HL-60 (cell line): ENCODE data around the gene OR7C1.

Source experiments
- GABPA ChIP-seq: IDR thresholded peaks from 2 replicates; pipeline ENCODE4 v1.6.1; 2012; ENCODE audit warnings: low read depth
- POLR2AphosphoS5 ChIP-seq: IDR thresholded peaks from 2 replicates; pipeline ENCODE4 v1.6.1; 2012; ENCODE audit warnings: low read depth
- SPI1 ChIP-seq: IDR thresholded peaks from 2 replicates; pipeline ENCODE4 v1.6.1; 2012; ENCODE audit warnings: low read depth, mild to moderate bottlenecking, borderline replicate concordance
- TF ChIP-seq, protein P1 (sequence below): IDR thresholded peaks from one replicate; pipeline ENCODE4 v1.5.1; 2011; ENCODE audit warnings: low read length, control low read depth, inconsistent platforms; ENCODE audit not compliant: insufficient read depth
- TF ChIP-seq, protein P2 (sequence below): IDR thresholded peaks from 2 replicates; pipeline ENCODE4 v1.6.1; 2012; ENCODE audit warnings: low read depth; ENCODE audit not compliant: insufficient replicate concordance

DNA sequence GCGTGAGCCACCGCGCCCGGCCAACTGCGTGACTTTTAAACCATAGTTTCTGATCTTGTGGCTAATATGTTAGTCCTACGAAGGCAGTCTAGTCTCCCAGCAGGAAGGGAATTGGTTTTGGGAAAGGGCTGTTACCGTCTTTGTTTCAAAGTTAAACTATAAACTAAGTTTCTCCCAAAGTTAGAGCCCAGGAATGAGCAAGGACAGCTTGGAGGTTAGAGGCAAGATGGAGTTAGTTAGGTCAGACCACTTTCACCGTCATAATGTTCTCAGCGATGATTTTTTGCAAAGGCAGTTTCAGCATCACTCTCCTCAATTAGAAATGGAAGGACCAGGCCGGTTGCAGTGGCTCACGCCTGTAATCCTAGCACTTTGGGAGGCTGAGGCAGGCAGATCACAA lies 39.0 kb downstream of the OR7C1 start:
- TF ChIP-seq, protein P1, sequence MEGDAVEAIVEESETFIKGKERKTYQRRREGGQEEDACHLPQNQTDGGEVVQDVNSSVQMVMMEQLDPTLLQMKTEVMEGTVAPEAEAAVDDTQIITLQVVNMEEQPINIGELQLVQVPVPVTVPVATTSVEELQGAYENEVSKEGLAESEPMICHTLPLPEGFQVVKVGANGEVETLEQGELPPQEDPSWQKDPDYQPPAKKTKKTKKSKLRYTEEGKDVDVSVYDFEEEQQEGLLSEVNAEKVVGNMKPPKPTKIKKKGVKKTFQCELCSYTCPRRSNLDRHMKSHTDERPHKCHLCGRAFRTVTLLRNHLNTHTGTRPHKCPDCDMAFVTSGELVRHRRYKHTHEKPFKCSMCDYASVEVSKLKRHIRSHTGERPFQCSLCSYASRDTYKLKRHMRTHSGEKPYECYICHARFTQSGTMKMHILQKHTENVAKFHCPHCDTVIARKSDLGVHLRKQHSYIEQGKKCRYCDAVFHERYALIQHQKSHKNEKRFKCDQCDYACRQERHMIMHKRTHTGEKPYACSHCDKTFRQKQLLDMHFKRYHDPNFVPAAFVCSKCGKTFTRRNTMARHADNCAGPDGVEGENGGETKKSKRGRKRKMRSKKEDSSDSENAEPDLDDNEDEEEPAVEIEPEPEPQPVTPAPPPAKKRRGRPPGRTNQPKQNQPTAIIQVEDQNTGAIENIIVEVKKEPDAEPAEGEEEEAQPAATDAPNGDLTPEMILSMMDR, result no peak
- TF ChIP-seq POLR2AphosphoS5 (no peak), GABPA (no peak), SPI1 (no peak)
- TF ChIP-seq, protein P2, sequence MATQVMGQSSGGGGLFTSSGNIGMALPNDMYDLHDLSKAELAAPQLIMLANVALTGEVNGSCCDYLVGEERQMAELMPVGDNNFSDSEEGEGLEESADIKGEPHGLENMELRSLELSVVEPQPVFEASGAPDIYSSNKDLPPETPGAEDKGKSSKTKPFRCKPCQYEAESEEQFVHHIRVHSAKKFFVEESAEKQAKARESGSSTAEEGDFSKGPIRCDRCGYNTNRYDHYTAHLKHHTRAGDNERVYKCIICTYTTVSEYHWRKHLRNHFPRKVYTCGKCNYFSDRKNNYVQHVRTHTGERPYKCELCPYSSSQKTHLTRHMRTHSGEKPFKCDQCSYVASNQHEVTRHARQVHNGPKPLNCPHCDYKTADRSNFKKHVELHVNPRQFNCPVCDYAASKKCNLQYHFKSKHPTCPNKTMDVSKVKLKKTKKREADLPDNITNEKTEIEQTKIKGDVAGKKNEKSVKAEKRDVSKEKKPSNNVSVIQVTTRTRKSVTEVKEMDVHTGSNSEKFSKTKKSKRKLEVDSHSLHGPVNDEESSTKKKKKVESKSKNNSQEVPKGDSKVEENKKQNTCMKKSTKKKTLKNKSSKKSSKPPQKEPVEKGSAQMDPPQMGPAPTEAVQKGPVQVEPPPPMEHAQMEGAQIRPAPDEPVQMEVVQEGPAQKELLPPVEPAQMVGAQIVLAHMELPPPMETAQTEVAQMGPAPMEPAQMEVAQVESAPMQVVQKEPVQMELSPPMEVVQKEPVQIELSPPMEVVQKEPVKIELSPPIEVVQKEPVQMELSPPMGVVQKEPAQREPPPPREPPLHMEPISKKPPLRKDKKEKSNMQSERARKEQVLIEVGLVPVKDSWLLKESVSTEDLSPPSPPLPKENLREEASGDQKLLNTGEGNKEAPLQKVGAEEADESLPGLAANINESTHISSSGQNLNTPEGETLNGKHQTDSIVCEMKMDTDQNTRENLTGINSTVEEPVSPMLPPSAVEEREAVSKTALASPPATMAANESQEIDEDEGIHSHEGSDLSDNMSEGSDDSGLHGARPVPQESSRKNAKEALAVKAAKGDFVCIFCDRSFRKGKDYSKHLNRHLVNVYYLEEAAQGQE, result no peak
